Fibroblast of lung (primary cell): ENCODE measurements around the gene EMSY. TPM values are rescaled to one million over a fixed set of nuclear protein-coding genes. Genes with fewer than 3 reads are reported as not detected.
A peak's percentile ranks its signal among the peaks of the same experiment; 100 is the strongest.

Source experiments
- DNase-seq, 2 donors: peaks; one replicate each; pipeline versions ENCODE4 v3.0.0 to v3.0.0-alpha.2; 2010; ENCODE audit warnings: low read depth in 2 of 2
- H2AFZ ChIP-seq: 2 replicates; pipeline ENCODE4 v1.5.1; 2012; ENCODE audit warnings: low read length, control low read depth, inconsistent platforms
- H3K27ac ChIP-seq: 2 replicates; pipeline ENCODE4 v1.5.1; 2011; ENCODE audit warnings: low read length, control low read depth; ENCODE audit not compliant: insufficient read depth
- H3K27me3 ChIP-seq: 2 replicates; pipeline ENCODE4 v1.5.1; 2011; ENCODE audit warnings: mild to moderate bottlenecking, low read length; ENCODE audit not compliant: control insufficient read depth, insufficient read depth
- H3K36me3 ChIP-seq: 2 replicates; pipeline ENCODE4 v1.5.1; 2011; ENCODE audit warnings: low read length; ENCODE audit not compliant: control insufficient read depth, insufficient read depth
- H3K4me1 ChIP-seq: 2 replicates; pipeline ENCODE4 v1.5.1; 2011; ENCODE audit warnings: low read length; ENCODE audit not compliant: control insufficient read depth, insufficient read depth; ENCODE audit errors: extremely low read depth
- H3K4me2 ChIP-seq: 2 replicates; pipeline ENCODE4 v1.5.1; 2011; ENCODE audit warnings: low read length, control low read depth; ENCODE audit not compliant: insufficient read depth; ENCODE audit errors: extremely low read depth
- H3K4me3 ChIP-seq, 4 experiments: fragments of 200-600 bp in 1 of 4; sonication (generic) in 1 of 4; replicated peaks in 1 of 4; 2 replicates each; pipeline ENCODE4 v1.5.1; 2011 to 2016; ENCODE audit warnings: low read length in 4 of 4, low read depth in 3 of 4, mild to moderate bottlenecking in 3 of 4, control low read depth in 2 of 4, inconsistent platforms in 1 of 4, mixed read lengths in 1 of 4; ENCODE audit not compliant: insufficient read depth in 1 of 4; ENCODE audit errors: control extremely low read depth in 1 of 4
- H3K79me2 ChIP-seq: 2 replicates; pipeline ENCODE4 v1.5.1; 2012; ENCODE audit warnings: mild to moderate bottlenecking, low read length, inconsistent platforms; ENCODE audit not compliant: control insufficient read depth, insufficient read depth
- H3K9ac ChIP-seq: 2 replicates; pipeline ENCODE4 v1.5.1; 2011; ENCODE audit warnings: mild to moderate bottlenecking, low read length, control low read depth; ENCODE audit not compliant: insufficient read depth
- H3K9me3 ChIP-seq: 2 replicates; pipeline ENCODE4 v1.5.1; 2012; ENCODE audit warnings: low read depth, low read length; ENCODE audit not compliant: control insufficient read depth, insufficient read depth
- H4K20me1 ChIP-seq: 2 replicates; pipeline ENCODE4 v1.5.1; 2011; ENCODE audit warnings: low read length; ENCODE audit not compliant: control insufficient read depth, insufficient read depth; ENCODE audit errors: extremely low read depth
- EZH2 ChIP-seq: IDR thresholded peaks from 2 replicates; pipeline ENCODE4 v1.5.1; 2012; ENCODE audit warnings: low read length, control low read depth, mild to moderate bottlenecking; ENCODE audit errors: missing control alignments
- polyA plus RNA-seq, 2 donors: library from polyadenylated mRNA; depleted of rRNA in 1 of 2; stranded (reverse) in 1 of 2; unstranded in 1 of 2; fragments of >200 nt; gene quantifications; 2 replicates each; pipeline ENCODE4 v1.2.1, GENCODE V29; 2011 to 2012; ENCODE audit warnings: missing spikeins in 1 of 2
- total RNA-seq: library from RNA; depleted of rRNA; stranded (reverse); fragments of >200 nt; gene quantifications from 2 replicates; pipeline ENCODE4 v1.2.1, GENCODE V29; 2014
- TF ChIP-seq, protein P1 (sequence below), 2 donors: IDR thresholded peaks in 1 of 2; conservative IDR thresholded peaks in 1 of 2; 1 replicate in 1 of 2; 2 replicates in 1 of 2; pipeline ENCODE4 v1.5.1; 2011 to 2012; ENCODE audit warnings: low read length in 2 of 2, control low read depth in 1 of 2, inconsistent platforms in 1 of 2, low read depth in 1 of 2, mild to moderate bottlenecking in 1 of 2

The EMSY gene
- total and polyA plus RNA-seq, 2 donors (not counting 1 experiment from before 2014, with no cell fraction given): 11.9 to 14.2 TPM

DNA sequence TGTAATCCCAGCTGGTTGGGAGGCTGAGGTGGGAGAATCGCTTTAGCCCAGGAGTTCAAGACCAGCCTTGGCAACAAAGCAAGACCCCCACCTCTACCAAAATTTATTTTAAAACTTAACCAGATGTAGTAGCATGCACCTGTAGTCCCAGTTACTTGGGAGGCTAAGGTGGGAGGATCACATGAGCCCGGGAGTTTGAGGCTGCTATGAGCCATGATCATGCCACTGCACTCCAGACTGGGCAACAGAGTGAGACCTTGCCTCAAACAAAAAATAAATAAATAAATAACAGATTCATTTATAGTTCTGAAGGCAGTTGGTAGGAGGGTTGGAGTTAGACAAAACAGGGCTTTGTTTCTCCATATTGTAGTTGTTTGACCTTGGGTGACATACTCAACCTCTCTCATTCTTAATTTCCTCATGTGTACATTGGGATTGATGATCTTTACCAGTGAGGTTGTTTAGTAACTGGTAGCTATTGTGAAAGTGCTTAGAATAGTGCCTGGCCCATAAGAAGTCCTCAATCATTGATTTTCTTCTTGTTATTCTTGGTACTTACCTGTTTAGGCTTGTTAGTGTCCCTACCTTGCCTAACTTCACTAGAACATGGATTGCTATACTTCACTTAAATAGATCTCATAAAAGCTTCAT, 79.1 kb downstream of the EMSY start:
- no peak overlapping the region for H2AFZ ChIP-seq
- H4K20me1 ChIP-seq: no peaks in the 10 kb centered on the region
- H3K27me3 ChIP-seq: no peaks in the 10 kb centered on the region
- no peak overlapping the region for H3K27ac ChIP-seq
- no peaks in the 10 kb centered on the region for H3K9me3 ChIP-seq
- no peaks in the 10 kb centered on the region for H3K79me2 ChIP-seq
- peaks cover 4% of the 10 kb centered on the region for H3K4me1 ChIP-seq
- DNase-seq: no peak
- no peaks in the 10 kb centered on the region for H3K36me3 ChIP-seq
- TF ChIP-seq, protein P1, sequence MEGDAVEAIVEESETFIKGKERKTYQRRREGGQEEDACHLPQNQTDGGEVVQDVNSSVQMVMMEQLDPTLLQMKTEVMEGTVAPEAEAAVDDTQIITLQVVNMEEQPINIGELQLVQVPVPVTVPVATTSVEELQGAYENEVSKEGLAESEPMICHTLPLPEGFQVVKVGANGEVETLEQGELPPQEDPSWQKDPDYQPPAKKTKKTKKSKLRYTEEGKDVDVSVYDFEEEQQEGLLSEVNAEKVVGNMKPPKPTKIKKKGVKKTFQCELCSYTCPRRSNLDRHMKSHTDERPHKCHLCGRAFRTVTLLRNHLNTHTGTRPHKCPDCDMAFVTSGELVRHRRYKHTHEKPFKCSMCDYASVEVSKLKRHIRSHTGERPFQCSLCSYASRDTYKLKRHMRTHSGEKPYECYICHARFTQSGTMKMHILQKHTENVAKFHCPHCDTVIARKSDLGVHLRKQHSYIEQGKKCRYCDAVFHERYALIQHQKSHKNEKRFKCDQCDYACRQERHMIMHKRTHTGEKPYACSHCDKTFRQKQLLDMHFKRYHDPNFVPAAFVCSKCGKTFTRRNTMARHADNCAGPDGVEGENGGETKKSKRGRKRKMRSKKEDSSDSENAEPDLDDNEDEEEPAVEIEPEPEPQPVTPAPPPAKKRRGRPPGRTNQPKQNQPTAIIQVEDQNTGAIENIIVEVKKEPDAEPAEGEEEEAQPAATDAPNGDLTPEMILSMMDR (conservative IDR thresholded peaks at IDR 0.05 in 1 of 2, IDR thresholded peaks at IDR 0.05 in 1 of 2; ENCODE audit: low read depth in 1 of 2, low read length in 2 of 2): no peak
- no peak for TF ChIP-seq EZH2
- H3K4me2 ChIP-seq: no peak overlapping the region
- no peak overlapping the region for H3K9ac ChIP-seq
- no peak overlapping the region for H3K4me3 ChIP-seq

GRCh38 chr11:76524461-76524860, 79.6 kb downstream of the EMSY start:
- no peak for TF ChIP-seq EZH2
- TF ChIP-seq, protein P1 (conservative IDR thresholded peaks at IDR 0.05 in 1 of 2, IDR thresholded peaks at IDR 0.05 in 1 of 2; ENCODE audit: low read depth in 1 of 2, low read length in 2 of 2): no peak
- H3K36me3 ChIP-seq: peaks cover 1% of the 10 kb centered on the region
- no peaks in the 10 kb centered on the region for H3K79me2 ChIP-seq
- H3K9me3 ChIP-seq: no peaks in the 10 kb centered on the region
- H3K4me1 ChIP-seq: peaks cover 4% of the 10 kb centered on the region
- peak in 1 of 2 donors; percentile 54 for DNase-seq
- H3K27ac ChIP-seq: no peak overlapping the region
- no peaks in the 10 kb centered on the region for H4K20me1 ChIP-seq
- no peak overlapping the region for H3K4me2 ChIP-seq
- no peak overlapping the region for H3K4me3 ChIP-seq
- no peaks in the 10 kb centered on the region for H3K27me3 ChIP-seq
- H3K9ac ChIP-seq: no peak overlapping the region
- no peak overlapping the region for H2AFZ ChIP-seq

- Histone ChIP-seq H3K79me2 (no peaks in the 10 kb centered on the region), H3K27me3 (no peaks in the 10 kb centered on the region), H3K4me2 (no peak overlapping the region), H3K36me3 (peaks cover 1% of the 10 kb centered on the region), H3K4me1 (peaks cover 4% of the 10 kb centered on the region), H3K4me3 (no peak overlapping the region), H4K20me1 (no peaks in the 10 kb centered on the region), H2AFZ (no peak overlapping the region), H3K27ac (no peak overlapping the region), H3K9me3 (no peaks in the 10 kb centered on the region), H3K9ac (no peak overlapping the region)
- peak; percentile 70 to 84 for DNase-seq
- TF ChIP-seq, protein P1 (conservative IDR thresholded peaks at IDR 0.05 in 1 of 2, IDR thresholded peaks at IDR 0.05 in 1 of 2; ENCODE audit: low read depth in 1 of 2, low read length in 2 of 2): no peak
- TF ChIP-seq EZH2: no peak
Measured at GRCh38 chr11:76524919-76525318, 80.1 kb downstream of the EMSY start.
